GM21737 (cell line): ENCODE data around the gene CD300E.

Experiments
- ATAC-seq: cut with Tn5 transposase; IDR thresholded peaks from one replicate; pipeline ENCODE4 v1.9.1; 2021; ENCODE audit warnings: mild to moderate bottlenecking, moderate library complexity; ENCODE audit not compliant: unreplicated experiment

CD300E gene, protein sequence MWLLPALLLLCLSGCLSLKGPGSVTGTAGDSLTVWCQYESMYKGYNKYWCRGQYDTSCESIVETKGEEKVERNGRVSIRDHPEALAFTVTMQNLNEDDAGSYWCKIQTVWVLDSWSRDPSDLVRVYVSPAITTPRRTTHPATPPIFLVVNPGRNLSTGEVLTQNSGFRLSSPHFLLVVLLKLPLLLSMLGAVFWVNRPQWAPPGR

GRCh38 chr17:74623693-74624093 is at the start of gene CD300E:
TSS of gene CD300E (minus strand) at chr17:74623738. CDS start at chr17:74623621, 117 bp downstream.
- no peak for ATAC-seq

DNA sequence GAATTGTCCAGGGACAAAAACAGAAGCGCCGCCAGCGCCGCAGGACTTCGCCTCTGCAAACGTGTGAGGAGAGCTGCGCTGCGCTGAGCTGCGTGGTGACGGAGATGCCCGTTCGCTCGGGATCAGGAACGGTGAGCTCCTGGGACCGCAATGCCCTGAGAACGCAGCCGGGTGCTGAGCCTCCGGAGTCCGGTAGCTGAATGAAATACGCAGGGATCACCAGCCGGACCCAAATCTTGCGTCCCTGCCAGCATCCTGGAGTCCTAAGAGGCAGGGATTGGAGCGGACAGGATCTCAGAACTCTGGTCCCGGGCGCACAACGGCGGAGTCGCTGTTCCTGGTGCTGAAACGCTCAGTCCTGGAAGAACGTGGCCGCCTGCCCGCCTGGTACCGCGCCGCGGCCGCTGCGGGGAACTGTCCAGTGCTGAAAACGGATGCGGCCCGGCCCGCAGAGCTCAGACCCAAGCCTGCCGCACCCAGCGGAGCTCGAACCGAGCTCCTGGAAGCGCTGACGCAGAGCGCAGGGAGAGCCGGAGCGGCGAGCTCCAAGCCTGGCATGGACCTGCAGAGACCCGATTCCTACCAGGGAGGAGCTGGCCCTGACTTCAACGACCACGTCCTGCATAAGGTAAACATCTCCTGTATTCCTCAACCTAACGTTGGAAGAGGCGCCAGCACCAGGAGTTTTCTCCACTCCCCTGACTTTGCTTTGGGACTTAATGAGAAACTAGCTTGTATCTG is 47.7 kb upstream of the CD300E start:
- ATAC-seq = no peak

DNA sequence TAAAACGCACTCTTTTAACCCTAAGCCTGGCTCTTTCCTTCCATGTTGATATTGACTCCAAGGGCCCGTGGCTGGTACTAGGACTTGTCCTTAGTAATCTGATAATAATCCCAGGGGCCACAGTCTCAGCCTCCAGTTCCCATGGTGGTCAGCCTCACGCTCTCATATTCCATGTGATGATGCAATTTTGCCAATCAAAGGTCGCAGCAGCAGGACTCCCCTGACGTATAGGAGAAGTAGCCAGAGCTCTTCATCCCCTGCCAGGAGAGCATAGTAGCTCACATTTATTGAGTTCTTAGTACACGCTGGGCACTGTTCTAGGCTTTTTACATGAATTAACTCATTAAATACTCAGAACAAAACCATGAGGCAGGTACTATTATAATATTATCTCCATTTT is 46.8 kb upstream of the CD300E start:
- ATAC-seq = no peak

GRCh38 chr17:74663561-74663960 is 40.0 kb upstream of the CD300E start:
- no peak for ATAC-seq

DNA sequence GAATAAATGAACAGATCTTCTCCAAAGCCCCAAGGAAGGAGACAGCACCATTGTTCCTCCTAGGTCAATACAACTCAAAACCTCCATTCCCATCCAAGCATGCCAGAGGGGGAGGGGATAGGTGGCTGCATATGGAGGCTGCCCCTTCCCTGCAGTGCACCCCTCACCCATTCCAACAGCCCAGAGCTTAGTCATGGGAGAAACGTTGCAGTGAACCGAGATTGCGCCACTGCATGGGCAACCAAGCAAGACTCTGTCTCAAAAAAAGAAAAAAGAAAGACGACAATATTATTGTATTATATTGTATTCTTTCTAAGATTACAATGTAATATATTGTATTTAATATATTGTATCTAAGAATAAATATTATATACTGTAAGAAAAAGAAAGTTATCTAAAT is 36.4 kb upstream of the CD300E start:
- ATAC-seq = no peak

DNA sequence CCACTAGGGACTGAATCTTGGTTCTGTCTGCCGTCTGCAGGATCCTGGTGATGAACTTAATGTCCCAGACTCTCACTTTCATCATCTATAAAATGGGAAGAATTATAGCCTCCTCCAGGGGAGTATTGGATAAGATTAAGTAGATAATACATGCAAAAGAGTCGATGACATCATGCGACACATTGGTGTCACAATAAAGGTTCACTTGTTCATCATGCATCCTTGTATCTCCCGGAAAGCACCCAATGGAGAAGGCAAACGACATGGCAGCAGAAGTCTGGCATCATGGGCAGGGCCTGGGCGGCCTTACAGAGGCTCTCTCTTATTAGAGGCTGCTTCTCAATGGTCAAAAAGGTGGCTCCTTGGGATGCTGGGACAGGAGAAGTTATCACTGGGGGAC is 35.1 kb upstream of the CD300E start:
- ATAC-seq = no peak

DNA sequence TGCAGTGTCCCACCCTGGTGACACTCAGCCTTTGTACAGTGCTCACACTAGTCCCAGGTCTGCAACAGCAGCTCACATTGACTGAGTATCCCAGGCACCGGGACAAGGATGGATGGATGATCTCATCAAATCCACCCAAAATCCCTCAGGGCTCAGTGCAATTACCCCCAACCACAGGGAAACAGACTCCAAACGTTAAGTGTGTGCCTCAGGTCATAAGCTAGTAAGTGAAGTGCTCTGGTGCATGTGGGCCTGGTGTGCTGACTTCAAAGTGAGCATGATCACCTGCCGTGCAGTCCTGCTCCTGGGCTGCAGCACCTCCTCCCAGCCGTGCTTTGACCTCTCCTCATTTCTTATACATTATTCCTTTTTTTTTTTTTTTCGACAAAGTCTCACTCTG is 31.2 kb upstream of the CD300E start:
- no peak for ATAC-seq

DNA sequence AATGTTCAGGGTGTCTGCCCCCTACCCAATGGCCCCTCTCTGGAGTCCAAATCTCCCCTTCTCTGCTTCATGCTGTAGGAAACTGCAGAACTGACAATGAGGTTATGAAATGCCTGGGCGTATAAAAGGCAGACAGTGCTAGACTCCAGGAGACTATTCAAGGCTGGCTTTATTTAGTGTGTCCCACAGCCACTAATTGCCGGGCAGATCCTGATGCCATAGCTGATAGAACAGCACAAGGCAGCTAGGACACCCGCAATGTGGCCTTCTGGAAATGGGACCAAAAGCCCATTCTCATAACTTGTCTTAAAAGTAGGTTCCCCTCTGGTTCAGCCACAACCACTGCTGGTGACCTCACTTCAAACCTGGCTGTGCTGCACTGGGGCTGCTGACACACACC is 28.5 kb upstream of the CD300E start:
- no peak for ATAC-seq

DNA sequence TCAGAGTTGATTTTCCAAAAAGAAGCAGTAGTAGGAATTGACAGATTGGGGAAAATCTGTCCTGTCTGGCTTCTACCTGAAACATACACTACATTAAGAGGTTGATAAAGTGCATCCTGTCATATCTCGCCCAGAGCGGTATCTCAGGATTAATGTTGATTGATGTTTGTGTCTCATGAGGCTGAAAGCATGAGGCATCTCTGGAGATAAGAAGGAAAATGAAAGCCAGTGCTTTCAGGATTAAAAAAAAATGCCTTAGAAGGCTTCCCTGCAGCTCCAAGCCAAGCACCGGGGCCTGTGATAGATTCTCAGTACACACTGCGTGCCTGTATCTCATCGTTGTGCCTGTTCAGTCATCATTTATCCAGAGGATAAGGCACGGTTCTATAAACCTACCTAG is 26.4 kb upstream of the CD300E start:
- ATAC-seq = no peak

DNA sequence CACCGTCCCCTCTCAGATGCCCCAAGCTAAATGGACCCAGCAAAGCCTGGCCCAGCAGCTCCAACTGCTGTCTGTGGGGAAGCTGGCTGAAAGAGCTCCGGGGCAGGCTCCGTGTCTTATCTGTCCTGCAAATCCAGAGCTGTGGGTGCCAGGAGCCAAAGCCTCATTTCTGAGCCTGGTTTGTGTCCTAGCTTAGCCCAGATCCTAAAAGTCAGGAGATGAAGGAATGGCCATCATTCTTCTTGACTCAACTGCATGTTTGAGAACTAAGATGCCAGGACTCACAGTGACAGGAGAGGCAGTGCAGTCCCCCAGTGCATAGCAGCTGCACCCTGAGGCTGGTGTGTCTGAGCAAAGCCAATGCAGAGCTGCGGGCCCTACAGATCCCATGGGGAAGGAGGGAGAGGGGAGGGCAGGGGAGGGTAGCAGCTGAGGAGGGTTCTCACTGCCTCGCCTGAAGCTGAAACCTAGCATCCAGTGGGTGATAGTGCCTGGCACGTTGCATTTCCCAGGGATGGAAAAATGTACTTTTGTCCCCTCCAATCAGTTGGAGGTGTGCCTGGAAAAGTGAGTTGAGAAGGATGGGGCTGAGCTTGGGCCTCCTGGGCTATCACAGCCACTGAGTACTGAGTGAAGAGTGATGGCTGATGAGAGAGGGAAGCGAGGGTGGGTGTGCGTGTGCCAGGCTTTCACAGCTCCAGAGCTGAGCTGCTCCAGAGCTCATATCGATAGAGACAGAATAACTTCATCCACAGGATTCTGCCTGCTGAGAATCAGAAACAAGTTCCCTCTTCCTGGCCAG is 24.5 kb upstream of the CD300E start:
- no peak for ATAC-seq

- no peak for ATAC-seq
Measured at GRCh38 chr17:74646231-74646630, 22.7 kb upstream of the CD300E start.

DNA sequence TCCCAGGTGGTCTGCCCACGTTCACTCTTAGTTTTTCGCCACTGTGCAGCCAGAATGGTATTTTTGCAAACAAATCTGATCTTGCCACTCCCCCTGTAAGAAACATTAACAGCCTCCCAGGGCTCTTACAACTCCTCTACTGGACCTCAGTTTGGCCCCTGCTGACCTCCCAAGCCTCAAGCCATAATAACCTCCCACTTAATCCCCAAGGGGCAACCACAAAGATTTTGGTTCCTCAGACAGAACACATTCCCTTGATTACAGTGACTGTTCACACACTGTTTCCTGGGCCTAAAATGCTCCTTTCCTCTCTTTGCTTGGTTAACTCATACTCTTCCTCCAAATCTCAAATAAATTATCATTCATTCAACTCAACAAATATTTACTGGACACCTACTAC is 21.5 kb upstream of the CD300E start:
- ATAC-seq = no peak

GRCh38 chr17:74644419-74644818 is 20.9 kb upstream of the CD300E start:
- ATAC-seq = no peak

- ATAC-seq = no peak
Measured at GRCh38 chr17:74643826-74644225, 20.3 kb upstream of the CD300E start.

GRCh38 chr17:74642995-74643394 is 19.5 kb upstream of the CD300E start:
- no peak for ATAC-seq

GRCh38 chr17:74642556-74642955 is 19.0 kb upstream of the CD300E start:
- no peak for ATAC-seq

DNA sequence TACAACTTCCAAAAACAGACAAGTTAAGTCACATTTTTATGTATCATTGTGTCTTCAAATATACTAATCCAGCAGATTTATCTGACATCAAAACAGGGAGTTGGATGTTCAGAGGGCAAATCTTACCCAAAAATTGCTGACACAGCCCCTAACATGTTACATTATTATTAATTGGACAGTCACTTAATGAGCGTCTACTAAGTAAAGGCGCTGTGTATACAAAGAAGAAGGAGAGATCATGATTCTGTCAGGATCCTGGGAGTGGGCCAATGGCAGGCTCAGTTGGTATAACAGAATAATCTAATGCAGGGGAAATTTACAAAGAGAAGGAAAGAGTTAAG is 18.4 kb upstream of the CD300E start:
- no peak for ATAC-seq

GRCh38 chr17:74641224-74641957 is 17.9 kb upstream of the CD300E start:
- ATAC-seq = no peak

DNA sequence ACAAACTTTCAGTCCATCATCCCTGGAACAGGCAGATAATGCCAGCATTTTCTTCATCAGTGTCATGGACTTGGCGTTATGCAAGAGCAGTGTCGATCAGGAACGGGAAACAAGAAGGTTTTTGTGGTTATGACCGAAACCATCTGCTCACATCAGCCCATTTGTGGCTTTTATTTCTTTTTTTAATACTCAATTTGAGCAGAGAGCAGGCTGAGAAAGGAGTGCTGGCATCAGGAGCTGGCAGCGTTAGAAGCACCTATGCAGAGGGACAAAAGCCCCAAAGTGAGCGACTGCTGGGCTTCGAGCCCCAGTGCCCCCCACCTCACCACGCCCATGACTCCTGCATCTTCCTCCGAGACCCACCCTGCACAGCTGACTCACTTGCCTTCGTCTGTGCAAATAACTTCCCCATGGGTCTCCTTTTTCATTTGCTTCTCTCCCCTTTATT is 16.2 kb upstream of the CD300E start:
- ATAC-seq = no peak

DNA sequence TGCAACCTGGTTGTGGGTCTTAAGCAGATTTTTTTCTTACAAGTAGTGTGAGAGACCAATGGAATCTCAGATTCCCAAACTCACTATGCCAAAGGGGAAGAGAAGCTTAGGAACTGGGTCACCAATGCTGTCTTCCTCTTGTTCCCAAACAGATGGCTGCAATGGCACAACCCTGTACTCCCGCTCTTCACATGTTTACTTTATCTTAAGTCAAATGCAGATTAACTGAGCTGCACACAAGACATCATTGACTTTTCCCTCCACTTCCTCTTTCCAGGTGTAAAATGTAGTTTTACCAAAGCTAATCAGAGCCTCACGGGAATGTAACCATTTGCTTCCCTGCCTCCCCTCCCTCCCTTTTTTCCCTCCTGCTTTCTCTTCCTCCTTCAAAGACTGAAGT is 14.4 kb upstream of the CD300E start:
- no peak for ATAC-seq

DNA sequence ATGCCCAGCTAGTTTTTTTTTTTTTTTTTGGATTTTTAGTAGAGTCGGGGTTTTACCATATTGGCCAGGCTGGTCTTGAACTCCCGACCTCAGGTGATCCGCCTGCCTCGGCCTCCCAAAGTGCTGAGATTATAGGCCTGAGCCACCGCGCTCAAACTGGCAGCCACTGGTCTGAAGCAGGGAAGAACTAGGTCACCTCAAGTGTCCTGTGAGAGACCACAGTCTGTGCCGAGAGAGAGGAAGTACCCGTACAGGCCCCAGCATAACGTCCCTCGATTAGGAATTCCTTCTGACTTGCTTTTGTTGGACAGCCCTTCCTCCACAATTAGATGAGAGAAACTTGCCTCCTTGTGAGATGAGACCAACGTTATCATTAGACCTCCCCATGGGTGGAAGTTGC is 13.7 kb upstream of the CD300E start:
- ATAC-seq = no peak
